Calu3 (cell line): Measurements from ENCODE around the gene TBC1D7. TPM values are rescaled to one million over a fixed set of nuclear protein-coding genes. Genes with fewer than 3 reads are reported as not detected.

Source experiments
- Bru-seq: library from RNA; stranded (reverse); fragments of 400-500 nt; gene quantifications from one replicate; lab custom pipeline; 2021; lab: Mats Ljungman, UMichigan
- BruChase-seq, 2 experiments: library from RNA; stranded (reverse); fragments of 400-500 nt; gene quantifications; one replicate each; lab custom pipeline; 2021; lab: Mats Ljungman, UMichigan
- BruUV-seq: library from RNA; stranded (reverse); fragments of 400-500 nt; replicated peaks from 2 replicates; lab custom pipeline; 2021; lab: Mats Ljungman, UMichigan
- CTCF ChIA-PET: fragments of 300-600 bp; sonication (Branson Sonifier 250); formaldehyde crosslinking; loops from one replicate; lab custom pipeline; 2022; ENCODE audit warnings: antibody characterized with exemption; lab: Charles Lee
- DNase-seq: peaks from one replicate; pipeline ENCODE4 v3.0.0; 2022
- H3K27ac Mint-ChIP-seq: one replicate; pipeline ENCODE4 v1.8.0; 2022; ENCODE audit warnings: mixed read lengths; ENCODE audit not compliant: unreplicated experiment
- H3K27me3 Mint-ChIP-seq: one replicate; pipeline ENCODE4 v1.8.0; 2022; ENCODE audit warnings: mixed read lengths; ENCODE audit not compliant: unreplicated experiment
- H3K36me3 Mint-ChIP-seq: one replicate; pipeline ENCODE4 v1.8.0; 2022; ENCODE audit warnings: mild to moderate bottlenecking, moderate library complexity, mixed read lengths; ENCODE audit not compliant: insufficient read depth, unreplicated experiment
- H3K4me1 Mint-ChIP-seq: one replicate; pipeline ENCODE4 v1.8.0; 2022; ENCODE audit warnings: mild to moderate bottlenecking, low read depth, mixed read lengths; ENCODE audit not compliant: unreplicated experiment
- H3K4me3 Mint-ChIP-seq: one replicate; pipeline ENCODE4 v1.8.0; 2022; ENCODE audit warnings: mild to moderate bottlenecking, low read depth, moderate library complexity, mixed read lengths; ENCODE audit not compliant: unreplicated experiment
- H3K9me3 Mint-ChIP-seq: one replicate; pipeline ENCODE4 v1.8.0; 2022; ENCODE audit warnings: low read depth, mixed read lengths; ENCODE audit not compliant: unreplicated experiment
- intact Hi-C: fragments of 100-400 bp; cut with micrococcal nuclease; formaldehyde crosslinking; loops from one replicate; pipeline ENCODE4 v1.10.0; 2022; ENCODE audit not compliant: unreplicated experiment
- long read RNA-seq: library from polyadenylated mRNA; stranded (forward); transcript quantifications from one replicate; pipeline ENCODE4 v2.0.0, GENCODE V29; 2022
- total RNA-seq: library from RNA; stranded (reverse); gene quantifications from 2 replicates; pipeline ENCODE4 v1.2.3, GENCODE V29; 2022
- TF ChIP-seq, protein P1 (sequence below): fragments of 200-600 bp; IDR thresholded peaks from one replicate; pipeline ENCODE4 v1.8.0; 2022; ENCODE audit warnings: antibody characterized with exemption; ENCODE audit not compliant: unreplicated experiment

The TBC1D7 gene
- 12.6 and 13.2 TPM in 2 replicates for total RNA-seq
- percentile 67 among the genes with signal in this experiment for Bru-seq, nascent RNA
- BruChase-seq, experiment 1, labeled RNA remaining after a 6-hour chase: percentile 58 among the genes with signal in this experiment
- BruChase-seq, experiment 2, labeled RNA remaining after a 2-hour chase: percentile 64 among the genes with signal in this experiment
- long read RNA-seq, transcript TBC1D7-202 (8 exons, 1,116 nt): major isoform, 5 of 27 reads
- long read RNA-seq, partial matches to known transcripts: 3 of 27 reads
- long read RNA-seq, other reads (novel, unspliced or antisense): 15 of 27 reads

DNA sequence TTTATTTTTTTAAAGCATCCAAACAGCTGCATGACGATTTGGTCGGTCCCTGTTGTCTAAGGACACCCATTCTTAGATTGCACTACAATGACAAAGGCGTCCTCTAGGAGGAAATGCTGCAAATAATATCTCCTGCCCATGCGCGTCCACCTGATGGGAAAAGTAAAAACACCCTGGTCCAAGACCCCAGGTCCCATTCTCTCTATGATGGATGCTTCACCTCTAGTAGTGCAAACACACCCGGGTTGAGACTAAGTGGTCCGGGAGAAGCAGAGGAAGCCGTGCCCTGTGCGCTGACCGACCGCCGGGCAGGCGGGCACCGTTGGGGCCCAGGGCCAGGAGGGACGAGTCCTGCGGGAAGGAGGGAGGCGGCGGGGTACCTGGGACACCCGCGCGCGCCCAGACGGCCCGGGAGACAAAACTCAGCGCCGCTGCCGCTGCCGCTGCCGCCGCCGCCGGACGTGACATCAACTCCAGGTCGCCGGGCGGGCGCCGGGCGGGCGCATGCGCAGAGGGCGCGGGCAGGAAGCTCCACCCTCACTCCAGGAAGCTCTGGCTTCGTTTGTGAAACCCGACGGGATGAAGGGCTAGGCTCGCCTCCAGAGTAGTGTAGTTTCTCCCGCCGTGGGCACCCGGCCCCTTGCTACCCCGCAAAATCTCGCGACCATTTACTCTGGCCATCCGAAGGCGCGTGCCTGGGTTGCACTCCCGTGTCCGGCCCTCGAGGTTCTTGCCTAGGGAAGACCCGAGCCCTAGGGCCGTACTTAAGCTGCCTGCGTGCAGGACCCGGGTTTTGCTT, at the start of gene TBC1D7:
Gene TBC1D7, minus strand, starts transcription at position 462 of the 799 bp plus-strand sequence. CDS start 1,639 bp downstream, outside the sequence.
- peaks cover 15% of the 10 kb centered on the region for H3K36me3 Mint-ChIP-seq
- H3K4me3 Mint-ChIP-seq: peak within 1 kb of the TSS; percentile 77
- H3K4me1 Mint-ChIP-seq: no peaks in the 10 kb centered on the region
- no peaks in the 10 kb centered on the region for H3K9me3 Mint-ChIP-seq
- TF ChIP-seq, protein P1, sequence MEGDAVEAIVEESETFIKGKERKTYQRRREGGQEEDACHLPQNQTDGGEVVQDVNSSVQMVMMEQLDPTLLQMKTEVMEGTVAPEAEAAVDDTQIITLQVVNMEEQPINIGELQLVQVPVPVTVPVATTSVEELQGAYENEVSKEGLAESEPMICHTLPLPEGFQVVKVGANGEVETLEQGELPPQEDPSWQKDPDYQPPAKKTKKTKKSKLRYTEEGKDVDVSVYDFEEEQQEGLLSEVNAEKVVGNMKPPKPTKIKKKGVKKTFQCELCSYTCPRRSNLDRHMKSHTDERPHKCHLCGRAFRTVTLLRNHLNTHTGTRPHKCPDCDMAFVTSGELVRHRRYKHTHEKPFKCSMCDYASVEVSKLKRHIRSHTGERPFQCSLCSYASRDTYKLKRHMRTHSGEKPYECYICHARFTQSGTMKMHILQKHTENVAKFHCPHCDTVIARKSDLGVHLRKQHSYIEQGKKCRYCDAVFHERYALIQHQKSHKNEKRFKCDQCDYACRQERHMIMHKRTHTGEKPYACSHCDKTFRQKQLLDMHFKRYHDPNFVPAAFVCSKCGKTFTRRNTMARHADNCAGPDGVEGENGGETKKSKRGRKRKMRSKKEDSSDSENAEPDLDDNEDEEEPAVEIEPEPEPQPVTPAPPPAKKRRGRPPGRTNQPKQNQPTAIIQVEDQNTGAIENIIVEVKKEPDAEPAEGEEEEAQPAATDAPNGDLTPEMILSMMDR: no peak
- no TSS peak for BruUV-seq
- DNase-seq: peak; percentile 92
- H3K27me3 Mint-ChIP-seq: no peaks in the 10 kb centered on the region
- peak within 1 kb of the TSS; percentile 71 for H3K27ac Mint-ChIP-seq
- intact Hi-C loops: loop anchor here (2.0 kb wide), 1 partner anchor 133 kb away; no protein-coding TSS in a partner anchor
- CTCF ChIA-PET: interaction anchor here (0.9 to 1.9 kb wide), 3 partner anchors 55 to 246 kb away, joined by 4 to 6 read pairs (median 4); partner anchors contain the start of gene SIRT5

DNA sequence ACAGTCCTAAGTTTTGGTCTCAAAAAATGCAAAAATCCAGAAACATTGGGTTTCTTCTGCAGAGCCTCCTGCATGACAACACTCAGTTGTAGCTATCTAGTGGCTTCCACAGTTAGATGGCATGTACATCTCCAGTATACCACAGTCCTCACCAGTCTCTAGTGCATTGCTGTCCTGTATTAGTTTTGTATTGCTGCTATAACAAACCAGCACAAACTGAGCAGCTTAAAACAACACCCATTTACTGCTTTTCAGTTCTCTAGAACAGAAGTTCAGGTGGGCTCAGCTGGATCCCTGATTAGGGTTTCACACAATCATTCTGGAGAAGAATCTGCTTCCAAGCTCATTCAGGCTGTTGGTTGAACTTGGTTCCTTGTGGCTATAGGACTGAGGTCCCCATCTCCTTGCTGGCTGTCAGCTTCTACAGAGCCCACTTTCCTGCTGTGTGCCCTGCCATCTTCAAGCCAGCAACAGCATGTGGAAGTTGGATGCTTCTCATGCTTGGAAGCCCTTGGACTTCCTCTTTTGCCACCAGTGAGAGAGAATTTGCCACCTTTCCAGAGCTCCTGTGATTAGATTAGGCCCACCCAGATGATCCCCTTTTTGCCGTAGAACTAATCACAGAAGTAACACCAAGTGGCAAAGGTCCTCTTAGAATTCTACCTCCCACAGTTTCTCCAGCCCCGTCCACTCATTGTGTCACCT, 48.9 kb upstream of the TBC1D7 start:
- DNase-seq: no peak
- H3K9me3 Mint-ChIP-seq: no peaks in the 10 kb centered on the region
- TF ChIP-seq, protein P1: no peak
- H3K36me3 Mint-ChIP-seq: no peaks in the 10 kb centered on the region
- BruUV-seq: no TSS peak
- H3K4me3 Mint-ChIP-seq: no peak overlapping the region
- no peaks in the 10 kb centered on the region for H3K27me3 Mint-ChIP-seq
- CTCF ChIA-PET: no interaction called here
- intact Hi-C loops: no loop called here
- H3K27ac Mint-ChIP-seq: no peak overlapping the region
- no peaks in the 10 kb centered on the region for H3K4me1 Mint-ChIP-seq

DNA sequence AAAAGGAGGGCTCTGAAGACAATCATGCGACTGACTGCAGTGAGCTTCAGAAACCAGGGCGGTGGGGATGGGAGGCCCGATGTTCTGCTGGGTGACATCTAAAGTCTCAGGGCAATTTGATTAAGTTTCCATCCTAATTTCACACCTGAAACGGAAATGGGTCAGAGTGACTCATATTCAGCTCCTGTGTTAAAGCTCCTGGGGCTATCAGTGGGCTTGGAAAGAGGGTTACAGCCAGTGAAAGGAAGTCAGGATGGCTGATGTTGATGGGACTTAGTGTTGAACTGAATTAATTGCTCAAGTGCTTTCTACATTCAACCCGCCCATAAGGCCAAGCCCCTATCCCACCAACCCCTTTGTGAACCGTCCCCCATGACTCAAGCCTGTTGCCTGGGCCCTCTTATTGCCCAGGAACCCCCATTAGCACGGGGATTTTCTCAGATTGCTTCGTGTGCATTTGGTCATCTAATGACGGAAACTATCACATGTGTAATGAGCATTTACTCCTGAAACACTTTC, 47.1 kb upstream of the TBC1D7 start:
- no peak for DNase-seq
- Mint-ChIP-seq H3K27me3 (no peaks in the 10 kb centered on the region), H3K4me3 (no peak overlapping the region), H3K9me3 (no peaks in the 10 kb centered on the region), H3K4me1 (no peaks in the 10 kb centered on the region), H3K36me3 (no peaks in the 10 kb centered on the region), H3K27ac (no peak overlapping the region)
- intact Hi-C loops: no loop called here
- TF ChIP-seq, protein P1: no peak
- CTCF ChIA-PET: interaction anchor here (1.1 kb wide), 1 partner anchor 20 kb away, joined by 3 read pairs; no protein-coding TSS in a partner anchor
- no TSS peak for BruUV-seq

DNA sequence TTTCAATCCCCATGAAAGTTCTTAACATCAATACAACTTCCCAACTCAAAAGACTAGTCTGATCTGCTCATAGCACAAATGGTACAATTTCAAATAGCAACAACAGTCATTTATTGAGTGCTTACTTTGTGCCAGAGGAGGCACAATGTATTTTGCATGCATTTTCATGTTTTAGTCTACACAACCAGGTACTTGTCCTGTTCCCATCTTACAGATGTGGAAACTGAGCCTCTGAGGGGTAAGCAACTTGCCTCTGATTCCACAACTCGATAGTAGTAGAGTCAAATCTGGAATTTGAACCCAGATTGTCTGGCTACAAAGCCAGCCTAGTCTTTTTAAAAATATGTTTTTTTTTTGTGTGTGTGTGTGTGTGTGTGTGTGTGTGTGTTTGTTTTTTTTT, 45.6 kb upstream of the TBC1D7 start:
- H3K27ac Mint-ChIP-seq: no peak overlapping the region
- H3K27me3 Mint-ChIP-seq: no peaks in the 10 kb centered on the region
- H3K9me3 Mint-ChIP-seq: no peaks in the 10 kb centered on the region
- H3K4me1 Mint-ChIP-seq: no peaks in the 10 kb centered on the region
- no peak for DNase-seq
- CTCF ChIA-PET: no interaction called here
- no peak overlapping the region for H3K4me3 Mint-ChIP-seq
- no TSS peak for BruUV-seq
- intact Hi-C loops: no loop called here
- H3K36me3 Mint-ChIP-seq: no peaks in the 10 kb centered on the region
- TF ChIP-seq, protein P1: no peak
